ENCODE measurements around the gene GNAI2. TPM values are rescaled to one million over a fixed set of nuclear protein-coding genes. Genes with fewer than 3 reads are reported as not detected.

GNAI2 gene
- total and polyA plus RNA-seq, 2 donors (not counting 3 experiments of a cell fraction or from before 2014, with no cell fraction given) = 767 to 1,875 TPM

GRCh38 chr3:50221411-50222168 is 14.4 kb upstream of the GNAI2 start:
- no TSS peak for BruUV-seq (replicated peaks)
- peaks cover 3% of the 10 kb centered on the region for H3K4me1 ChIP-seq (ENCODE audit: control insufficient read depth, extremely low read depth, insufficient read depth, low read length)
- DNase-seq (ENCODE audit: low read depth, low spot score) (no peak), FAIRE-seq (no peak)
- no peak overlapping the region for H3K9ac ChIP-seq (replicated peaks; ENCODE audit: extremely low read depth, insufficient read depth, low read length)
- H3K4me2 ChIP-seq (ENCODE audit: insufficient read depth, low read length) = no peak overlapping the region
- H3K27me3 ChIP-seq (ENCODE audit: control insufficient read depth in 2 of 2, insufficient read depth in 2 of 2, low read length in 2 of 2) = no peaks in the 10 kb centered on the region
- dilution Hi-C loops (cut with MboI; ENCODE audit: extremely low pct_ligation_motif_present, low sequenced_read_pairs) = no loop called here
- no peak for TF ChIP-seq FOS (IDR thresholded peaks at IDR 0.05; ENCODE audit: borderline replicate concordance, insufficient read depth, low read length)
- no peak for TF ChIP-seq CTCF (IDR thresholded peaks at IDR 0.05; ENCODE audit: extremely low read depth in 1 of 2, insufficient read depth in 1 of 2, low read depth in 1 of 2, low read length in 2 of 2)
- no peak overlapping the region for H3K4me3 ChIP-seq (replicated peaks in 1 of 3; ENCODE audit: insufficient read depth in 1 of 3, low read depth in 1 of 3, low read length in 3 of 3)
- no peaks in the 10 kb centered on the region for H3K9me1 ChIP-seq (replicated peaks; ENCODE audit: control insufficient read depth, extremely low read depth, insufficient read depth, low read length)
- H3K79me2 ChIP-seq (ENCODE audit: control insufficient read depth, insufficient read depth, low read length) = no peaks in the 10 kb centered on the region
- H3K36me3 ChIP-seq (ENCODE audit: control insufficient read depth in 2 of 2, extremely low read depth in 1 of 2, insufficient read depth in 2 of 2, low read length in 2 of 2) = no peaks in the 10 kb centered on the region
- ChIA-PET POLR2A (no interaction called here), CTCF (interaction anchor here (0.8 to 10.5 kb wide), 4 partner anchors 23 to 39 kb away, joined by 3 to 314 read pairs (median 4); partner anchors contain the start of gene GNAT1)
- H3K27ac ChIP-seq (ENCODE audit: insufficient read depth, low read depth, low read length) = no peak overlapping the region
- H3K9me3 ChIP-seq (replicated peaks; ENCODE audit: control insufficient read depth, insufficient read depth, low read length) = no peaks in the 10 kb centered on the region
- no peak overlapping the region for H2AFZ ChIP-seq (ENCODE audit: low read depth, low read length)
- intact Hi-C loops (cut with micrococcal nuclease) = no loop called here
- no peaks in the 10 kb centered on the region for H4K20me1 ChIP-seq (replicated peaks; ENCODE audit: control insufficient read depth, extremely low read depth, insufficient read depth, low read length)

GRCh38 chr3:50222169-50222528 is 13.9 kb upstream of the GNAI2 start:
- intact Hi-C loops (cut with micrococcal nuclease) = no loop called here
- Histone ChIP-seq H3K27ac (ENCODE audit: insufficient read depth, low read depth, low read length) (no peak overlapping the region), H3K4me3 (replicated peaks in 1 of 3; ENCODE audit: insufficient read depth in 1 of 3, low read depth in 1 of 3, low read length in 3 of 3) (no peak overlapping the region), H4K20me1 (replicated peaks; ENCODE audit: control insufficient read depth, extremely low read depth, insufficient read depth, low read length) (no peaks in the 10 kb centered on the region), H3K4me2 (ENCODE audit: insufficient read depth, low read length) (no peak overlapping the region), H3K79me2 (ENCODE audit: control insufficient read depth, insufficient read depth, low read length) (no peaks in the 10 kb centered on the region), H2AFZ (ENCODE audit: low read depth, low read length) (no peak overlapping the region), H3K9ac (replicated peaks; ENCODE audit: extremely low read depth, insufficient read depth, low read length) (no peak overlapping the region), H3K9me1 (replicated peaks; ENCODE audit: control insufficient read depth, extremely low read depth, insufficient read depth, low read length) (no peaks in the 10 kb centered on the region), H3K9me3 (replicated peaks; ENCODE audit: control insufficient read depth, insufficient read depth, low read length) (no peaks in the 10 kb centered on the region), H3K36me3 (ENCODE audit: control insufficient read depth in 2 of 2, extremely low read depth in 1 of 2, insufficient read depth in 2 of 2, low read length in 2 of 2) (no peaks in the 10 kb centered on the region), H3K4me1 (ENCODE audit: control insufficient read depth, extremely low read depth, insufficient read depth, low read length) (peaks cover 7% of the 10 kb centered on the region), H3K27me3 (ENCODE audit: control insufficient read depth in 2 of 2, insufficient read depth in 2 of 2, low read length in 2 of 2) (no peaks in the 10 kb centered on the region)
- TF ChIP-seq JUN (IDR thresholded peaks at IDR 0.05; ENCODE audit: borderline replicate concordance, insufficient read depth, insufficient read length, low read depth) (no peak), POLR2A (IDR thresholded peaks at IDR 0.05; ENCODE audit: low read depth, low read length) (no peak)
- no peak for DNase-seq (ENCODE audit: low read depth, low spot score)
- POLR2A ChIA-PET = no interaction called here
- CTCF ChIA-PET = interaction anchor here (0.8 to 10.5 kb wide), 5 partner anchors 19 to 38 kb away, joined by 3 to 314 read pairs (median 3); partner anchors contain the start of gene GNAT1
- no peak for FAIRE-seq
- BruUV-seq (replicated peaks) = no TSS peak
- dilution Hi-C loops (cut with MboI; ENCODE audit: extremely low pct_ligation_motif_present, low sequenced_read_pairs) = no loop called here

All from endothelial cell of umbilical vein (primary cell).